B cell (primary cell): ENCODE data around the gene DBET. TPM values are rescaled to one million over a fixed set of nuclear protein-coding genes. Genes with fewer than 3 reads are reported as not detected.

ENCODE experiments used
- ATAC-seq: fragments of 200-7000 bp; cut with Tn5 transposase; one replicate; pipeline ENCODE4 v1.10.0; 2021; ENCODE audit warnings: low read depth, mild to moderate bottlenecking, moderate number of reproducible peaks, moderate library complexity
- CTCF ChIA-PET: fragments of 350-600 bp; sonication (Branson Sonifier 250); formaldehyde crosslinking; loops from one replicate; lab custom pipeline; 2021; ENCODE audit warnings: antibody characterized with exemption, inconsistent platforms; lab: Charles Lee
- POLR2A ChIA-PET: fragments of 350-600 bp; sonication (Branson Sonifier 250); formaldehyde crosslinking; loops from one replicate; lab custom pipeline; 2021; ENCODE audit warnings: antibody characterized with exemption; lab: Charles Lee
- DNase-seq: peaks from one replicate; pipeline ENCODE4 v3.0.0; 2013
- H2AFZ ChIP-seq: 2 replicates; pipeline ENCODE4 v1.6.1; 2012; ENCODE audit warnings: mild to moderate bottlenecking, low read depth, low read length; ENCODE audit not compliant: insufficient read depth, poor library complexity, severe bottlenecking
- H3K27ac ChIP-seq, 2 donors: 1 replicate in 1 of 2; 2 replicates in 1 of 2; pipeline ENCODE4 v1.5.1; 2012 to 2013; ENCODE audit warnings: low read length in 2 of 2, mild to moderate bottlenecking in 2 of 2, moderate library complexity in 1 of 2
- H3K27me3 ChIP-seq, 4 experiments: fragments of 200-600 bp in 1 of 4; sonication (generic) in 1 of 4; replicated peaks in 1 of 4; 1 replicate in 2 of 4; 2 replicates in 2 of 4; pipeline versions ENCODE4 v1.6.1 to v1.7.0; 2013 to 2016; ENCODE audit warnings: low read length in 3 of 4, mild to moderate bottlenecking in 2 of 4, mixed read lengths in 1 of 4, moderate library complexity in 1 of 4; ENCODE audit not compliant: insufficient read depth in 4 of 4, control insufficient read depth in 3 of 4; ENCODE audit errors: control extremely low read depth in 1 of 4
- H3K36me3 ChIP-seq, 2 experiments: replicated peaks in 1 of 2; 1 replicate in 1 of 2; 2 replicates in 1 of 2; pipeline versions ENCODE4 v1.6.1 to v1.7.1; 2013; ENCODE audit warnings: low read length in 1 of 2; ENCODE audit not compliant: insufficient read depth in 2 of 2, control insufficient read depth in 1 of 2; ENCODE audit errors: control extremely low read depth in 1 of 2, extremely low read depth in 1 of 2
- H3K4me1 ChIP-seq, 2 donors: fragments of 200-600 bp in 1 of 2; sonication (generic) in 1 of 2; 1 replicate in 1 of 2; 2 replicates in 1 of 2; pipeline versions ENCODE4 v1.5.1 to v1.6.1; 2013 to 2017; ENCODE audit warnings: low read length in 2 of 2; ENCODE audit not compliant: control insufficient read depth in 2 of 2, insufficient read depth in 2 of 2
- H3K4me2 ChIP-seq: replicated peaks from 2 replicates; pipeline ENCODE3; 2012; ENCODE audit warnings: mild to moderate bottlenecking, low read depth, low read length; ENCODE audit not compliant: poor library complexity, severe bottlenecking
- H3K4me3 ChIP-seq, 5 experiments: fragments of 200-600 bp in 1 of 5; sonication (generic) in 1 of 5; 1 replicate in 3 of 5; 2 replicates in 2 of 5; pipeline versions ENCODE4 v1.5.1 to v1.7.0; 2011 to 2016; ENCODE audit warnings: low read length in 4 of 5, mild to moderate bottlenecking in 4 of 5, low read depth in 2 of 5, control low read depth in 1 of 5, moderate library complexity in 1 of 5; ENCODE audit not compliant: insufficient read depth in 1 of 5; ENCODE audit errors: control extremely low read depth in 1 of 5, extremely low read depth in 1 of 5
- H3K79me2 ChIP-seq: fragments of 200-600 bp; sonication (generic); one replicate; pipeline ENCODE4 v1.6.0; 2016; ENCODE audit warnings: low read length; ENCODE audit not compliant: control insufficient read depth, insufficient read depth
- H3K9ac ChIP-seq: fragments of 200-600 bp; sonication (generic); 2 replicates; pipeline ENCODE4 v1.6.1; 2017; ENCODE audit warnings: mild to moderate bottlenecking, low read length, moderate library complexity
- H3K9me3 ChIP-seq, 3 donors: one replicate each; pipeline versions ENCODE4 v1.6.1 to v1.7.1; 2013; ENCODE audit warnings: low read length in 2 of 3; ENCODE audit not compliant: control insufficient read depth in 2 of 3, insufficient read depth in 1 of 3; ENCODE audit errors: control extremely low read depth in 1 of 3
- H4K20me1 ChIP-seq: 2 replicates; pipeline ENCODE4 v1.6.0; 2012; ENCODE audit warnings: mild to moderate bottlenecking, low read length; ENCODE audit not compliant: insufficient read depth, control insufficient read depth, poor library complexity, severe bottlenecking
- H3K27ac Mint-ChIP-seq: one replicate; pipeline ENCODE4 v1.8.0; 2021; ENCODE audit warnings: mixed read lengths
- H3K27me3 Mint-ChIP-seq: one replicate; pipeline ENCODE4 v1.8.0; 2021; ENCODE audit warnings: mixed read lengths
- H3K4me1 Mint-ChIP-seq: one replicate; pipeline ENCODE4 v1.8.0; 2021; ENCODE audit warnings: mixed read lengths
- H3K4me3 Mint-ChIP-seq: one replicate; pipeline ENCODE4 v1.8.0; 2021; ENCODE audit warnings: mixed read lengths
- H3K9me3 Mint-ChIP-seq: one replicate; pipeline ENCODE4 v1.8.0; 2022; ENCODE audit warnings: mixed read lengths; ENCODE audit not compliant: insufficient read depth
- EZH2 ChIP-seq: IDR thresholded peaks from 2 replicates; pipeline ENCODE4 v1.6.1; 2012; ENCODE audit warnings: borderline replicate concordance, low read depth, mild to moderate bottlenecking, moderate library complexity, low read length; ENCODE audit not compliant: insufficient read depth, poor library complexity, severe bottlenecking
- WGBS: methylation state at CpG from one replicate; pipeline ENCODE4 v1.1.5; 2013; ENCODE audit warnings: missing lambda C conversion rate; ENCODE audit not compliant: insufficient coverage; 5-methylcytosine and 5-hydroxymethylcytosine counted together
- intact Hi-C: fragments of 100-400 bp; cut with micrococcal nuclease; formaldehyde crosslinking; loops from one replicate; pipeline ENCODE4 v1.10.0; 2022
- polyA plus RNA-seq: library from polyadenylated mRNA; depleted of rRNA; stranded (reverse); fragments of >200 nt; gene quantifications from 2 replicates; pipeline ENCODE4 v1.2.3, GENCODE V29; 2012
- total RNA-seq, 2 donors: library from RNA; stranded (reverse); fragments of 120-200 nt in 1 of 2; gene quantifications; 1 replicate in 1 of 2; 2 replicates in 1 of 2; pipeline versions ENCODE4 v1.2.3 to v1.2.4, GENCODE V29; 2013 to 2022
- TF ChIP-seq, protein P1 (sequence below): fragments of 200-600 bp; IDR thresholded peaks from one replicate; pipeline ENCODE4 v1.8.0; 2022; ENCODE audit warnings: antibody characterized with exemption, mild to moderate bottlenecking

Gene DBET
- total and polyA plus RNA-seq, 2 donors (not counting 1 experiment from before 2014, with no cell fraction given) = not detected

DNA sequence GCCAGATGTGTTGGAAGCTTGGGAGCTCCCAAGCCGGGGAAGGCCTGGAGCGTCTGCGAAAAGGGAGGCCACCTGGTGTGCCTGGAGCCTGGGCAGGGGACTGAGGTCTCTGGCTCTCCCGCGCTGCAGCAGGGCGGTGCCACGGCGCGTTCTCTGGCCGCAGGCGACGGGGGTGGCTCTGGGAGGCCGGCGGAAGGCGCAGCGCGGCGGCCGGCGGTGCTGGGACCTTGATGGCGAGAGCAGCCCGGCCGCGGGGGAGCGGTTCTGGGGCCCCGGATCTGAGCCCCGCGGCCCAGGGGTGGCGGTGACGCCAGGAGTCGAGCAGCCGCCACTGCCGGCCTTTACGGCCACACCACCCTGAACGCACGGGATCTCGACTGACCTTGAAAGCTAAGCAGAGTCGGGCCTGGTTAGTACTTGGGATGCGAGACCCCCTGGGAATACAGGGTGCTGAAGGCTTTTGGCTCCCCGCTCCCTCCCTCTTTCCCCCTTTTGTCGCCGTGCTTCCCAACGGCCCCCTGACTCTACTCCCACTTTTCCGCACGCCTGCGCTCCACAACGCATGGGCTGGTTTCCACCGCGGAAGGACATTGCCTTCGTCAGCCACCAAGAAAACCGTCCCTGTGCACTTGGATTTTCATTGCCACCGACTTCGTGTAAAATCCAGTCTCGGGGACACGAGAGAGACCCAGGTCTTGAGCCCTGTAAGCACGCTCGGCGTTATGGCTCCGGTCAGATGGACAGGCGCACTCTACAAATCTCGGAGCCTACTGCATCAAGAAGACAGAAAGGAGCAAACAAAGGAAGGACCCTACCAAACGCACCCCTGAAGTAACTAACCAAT, 46.7 kb upstream of the DBET start:
- Histone ChIP-seq H3K79me2 (no peaks in the 10 kb centered on the region), H4K20me1 (no peaks in the 10 kb centered on the region), H3K4me2 (no peak overlapping the region), H3K4me1 (peaks cover 10 to 28% of the 10 kb centered on the region in 2 donors), H3K36me3 (no peaks in the 10 kb centered on the region), H3K27ac (no peak overlapping the region), H3K9me3 (peaks cover 0 to 63% (median 0%) of the 10 kb centered on the region in 3 donors), H3K9ac (no peak overlapping the region), H2AFZ (no peak overlapping the region), H3K27me3 (peaks cover 0 to 66% (median 28%) of the 10 kb centered on the region in 4 experiments), H3K4me3 (no peak overlapping the region)
- Mint-ChIP-seq H3K4me3 (no peak overlapping the region), H3K4me1 (peaks cover 21% of the 10 kb centered on the region), H3K9me3 (no peaks in the 10 kb centered on the region), H3K27ac (no peak overlapping the region), H3K27me3 (peaks cover 67% of the 10 kb centered on the region)
- 9% methylated on average over 62 of the region's 62 CpGs for WGBS
- TF ChIP-seq EZH2 = no peak
- TF ChIP-seq, protein P1, sequence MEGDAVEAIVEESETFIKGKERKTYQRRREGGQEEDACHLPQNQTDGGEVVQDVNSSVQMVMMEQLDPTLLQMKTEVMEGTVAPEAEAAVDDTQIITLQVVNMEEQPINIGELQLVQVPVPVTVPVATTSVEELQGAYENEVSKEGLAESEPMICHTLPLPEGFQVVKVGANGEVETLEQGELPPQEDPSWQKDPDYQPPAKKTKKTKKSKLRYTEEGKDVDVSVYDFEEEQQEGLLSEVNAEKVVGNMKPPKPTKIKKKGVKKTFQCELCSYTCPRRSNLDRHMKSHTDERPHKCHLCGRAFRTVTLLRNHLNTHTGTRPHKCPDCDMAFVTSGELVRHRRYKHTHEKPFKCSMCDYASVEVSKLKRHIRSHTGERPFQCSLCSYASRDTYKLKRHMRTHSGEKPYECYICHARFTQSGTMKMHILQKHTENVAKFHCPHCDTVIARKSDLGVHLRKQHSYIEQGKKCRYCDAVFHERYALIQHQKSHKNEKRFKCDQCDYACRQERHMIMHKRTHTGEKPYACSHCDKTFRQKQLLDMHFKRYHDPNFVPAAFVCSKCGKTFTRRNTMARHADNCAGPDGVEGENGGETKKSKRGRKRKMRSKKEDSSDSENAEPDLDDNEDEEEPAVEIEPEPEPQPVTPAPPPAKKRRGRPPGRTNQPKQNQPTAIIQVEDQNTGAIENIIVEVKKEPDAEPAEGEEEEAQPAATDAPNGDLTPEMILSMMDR = no peak
- ChIA-PET CTCF (no interaction called here), POLR2A (no interaction called here)
- intact Hi-C loops = no loop called here
- peak; percentile 19 for DNase-seq
- ATAC-seq = no peak

DNA sequence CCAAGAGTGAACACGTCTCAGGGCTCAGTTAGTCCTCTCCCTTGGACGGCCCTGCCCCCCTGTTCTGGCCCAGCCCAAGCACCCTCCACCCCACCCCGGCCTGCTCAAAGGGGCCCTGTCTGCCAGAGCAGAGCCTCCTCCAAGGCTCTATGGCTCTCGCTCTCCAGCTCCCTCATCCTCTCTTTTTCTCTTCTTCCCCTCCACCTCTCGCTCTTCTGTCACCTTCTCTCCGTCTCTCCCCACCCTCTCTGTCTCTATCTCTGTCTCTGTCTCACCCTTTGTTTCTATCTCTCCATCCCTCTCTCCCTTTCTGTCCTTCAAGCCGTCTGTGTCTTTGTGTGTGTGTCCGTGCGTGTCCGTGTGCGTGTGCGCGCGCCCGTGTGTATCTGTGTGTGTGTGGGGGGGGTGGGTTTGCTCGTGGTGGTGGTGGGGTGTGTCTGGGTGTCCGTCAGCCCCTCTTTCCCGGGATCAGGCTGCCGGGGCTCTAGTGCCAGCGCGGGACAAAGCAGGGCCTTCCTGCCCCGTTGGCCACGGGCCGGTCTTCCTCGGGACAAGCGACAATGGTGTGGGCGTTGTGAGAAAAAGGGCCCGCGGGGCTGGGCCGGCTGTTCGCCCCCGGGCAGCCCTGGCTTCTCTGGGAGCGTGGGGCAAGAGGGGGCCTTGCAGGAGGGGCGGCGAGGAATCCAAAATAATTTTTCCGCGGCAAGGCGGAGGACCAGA, 45.9 kb upstream of the DBET start:
- Histone ChIP-seq H2AFZ (no peak overlapping the region), H3K4me1 (peaks cover 13 to 28% of the 10 kb centered on the region in 2 donors), H3K4me3 (no peak overlapping the region), H3K9ac (no peak overlapping the region), H4K20me1 (no peaks in the 10 kb centered on the region), H3K36me3 (no peaks in the 10 kb centered on the region), H3K27me3 (peaks cover 0 to 63% (median 27%) of the 10 kb centered on the region in 4 experiments), H3K4me2 (no peak overlapping the region), H3K27ac (no peak overlapping the region), H3K9me3 (peaks cover 0 to 61% (median 0%) of the 10 kb centered on the region in 3 donors), H3K79me2 (no peaks in the 10 kb centered on the region)
- Mint-ChIP-seq H3K9me3 (no peaks in the 10 kb centered on the region), H3K27ac (no peak overlapping the region), H3K4me1 (peaks cover 23% of the 10 kb centered on the region), H3K27me3 (peaks cover 59% of the 10 kb centered on the region), H3K4me3 (peak overlapping the region; percentile 42)
- ChIA-PET CTCF (no interaction called here), POLR2A (no interaction called here)
- DNase-seq = no peak
- no peak for TF ChIP-seq EZH2
- TF ChIP-seq, protein P1 = no peak
- 13% methylated on average over 29 of the region's 38 CpGs for WGBS
- intact Hi-C loops = no loop called here
- ATAC-seq = no peak
